Testis (tissue), 3 donors: ENCODE measurements around the gene FBN1. TPM values are rescaled to one million over a fixed set of nuclear protein-coding genes. Genes with fewer than 3 reads are reported as not detected.

Experiments used
- DNase-seq: peaks from one replicate; pipeline ENCODE4 v3.0.0-alpha.2; 2019
- H3K27ac ChIP-seq, 2 donors: fragments of 200-600 bp; sonication (generic); one replicate each; pipeline ENCODE4 v1.5.1; 2019
- H3K27me3 ChIP-seq: fragments of 200-600 bp; sonication (generic); one replicate; pipeline ENCODE4 v1.5.1; 2019
- H3K36me3 ChIP-seq: fragments of 200-600 bp; sonication (generic); one replicate; pipeline ENCODE4 v1.5.1; 2017; ENCODE audit warnings: low read depth; ENCODE audit errors: missing control alignments
- H3K4me1 ChIP-seq: fragments of 200-600 bp; sonication (generic); one replicate; pipeline ENCODE4 v1.5.1; 2019
- H3K4me3 ChIP-seq, 2 donors: fragments of 200-600 bp; sonication (generic); one replicate each; pipeline ENCODE4 v1.5.1; 2017 to 2019
- H3K9me3 ChIP-seq: fragments of 200-600 bp; sonication (generic); one replicate; pipeline ENCODE4 v1.5.1; 2017
- CTCF ChIP-seq, 3 experiments: fragments of 450-650 bp in 2 of 3; fragments of 200-600 bp in 1 of 3; sonication (generic) in 1 of 3; IDR thresholded peaks; one replicate each; pipeline ENCODE4 v1.5.1; 2016 to 2019; ENCODE audit warnings: antibody characterized with exemption in 3 of 3, mild to moderate bottlenecking in 2 of 3, moderate library complexity in 1 of 3
- POLR2A ChIP-seq: fragments of 450-650 bp; IDR thresholded peaks from one replicate; pipeline ENCODE4 v1.6.1; 2017; ENCODE audit warnings: antibody characterized with exemption, mild to moderate bottlenecking, moderate library complexity
- WGBS, 2 donors: methylation state at CpG; one replicate each; pipeline ENCODE4 v1.1.5; 2018; 5-methylcytosine and 5-hydroxymethylcytosine counted together
- intact Hi-C: fragments of 100-400 bp; cut with DNase I; formaldehyde crosslinking; loops from one replicate; pipeline ENCODE4 v1.15.1; 2023; ENCODE audit warnings: low total_unique reads
- polyA plus RNA-seq: library from polyadenylated mRNA; stranded (reverse); fragments of 350-450 nt; fragmentation: Illumina TruSeq; extraction: RNeasy Lipid Tissue Mini Kit (QIAGEN cat#74804); gene quantifications from one replicate; pipeline ENCODE4 v1.2.3, GENCODE V29; 2014; ENCODE audit warnings: low read depth, low replicate concordance; ENCODE audit not compliant: insufficient read depth
- total RNA-seq, 2 donors: library from RNA; depleted of rRNA; stranded (reverse); fragments of >200 nt; gene quantifications; one replicate each; pipeline ENCODE4 v1.2.3, GENCODE V29; 2016

FBN1 gene
- total and polyA plus RNA-seq, 3 donors from 2014 or later, result 48.5 to 77.1 (median 68.7) TPM

GRCh38 chr15:48580736-48581135 lies 64.8 kb downstream of the FBN1 start:
- no peaks in the 10 kb centered on the region for H3K27me3 ChIP-seq
- intact Hi-C loops, result no loop called here
- TF ChIP-seq POLR2A (no peak), CTCF (IDR thresholded peaks at IDR 0.05) (no peak)
- H3K9me3 ChIP-seq, result no peaks in the 10 kb centered on the region
- WGBS, 2 donors, result 58 to 80% methylated on average over 2 of the region's 2 CpGs
- no peak for DNase-seq
- peak overlapping the region in 1 of 2 donors; percentile 0 for H3K27ac ChIP-seq
- H3K36me3 ChIP-seq, result no peaks in the 10 kb centered on the region
- H3K4me1 ChIP-seq, result no peaks in the 10 kb centered on the region
- no peak overlapping the region for H3K4me3 ChIP-seq

- intact Hi-C loops, result no loop called here
- no peak for DNase-seq
- WGBS, 2 donors, result 56 to 67% methylated on average over 8 of the region's 8 CpGs
- Histone ChIP-seq H3K27me3 (no peaks in the 10 kb centered on the region), H3K36me3 (no peaks in the 10 kb centered on the region), H3K27ac (peak overlapping the region in 1 of 2 donors; percentile 17), H3K4me1 (no peaks in the 10 kb centered on the region), H3K9me3 (no peaks in the 10 kb centered on the region), H3K4me3 (no peak overlapping the region)
- TF ChIP-seq CTCF (IDR thresholded peaks at IDR 0.05), result no peak
- TF ChIP-seq POLR2A, result no peak
Observed at GRCh38 chr15:48579945-48580671, 65.4 kb downstream of the FBN1 start.

GRCh38 chr15:48578965-48579364 lies 66.5 kb downstream of the FBN1 start:
- H3K27ac ChIP-seq, result no peak overlapping the region
- 78 to 81% methylated on average over 2 of the region's 2 CpGs for WGBS, 2 donors

GRCh38 chr15:48577469-48577868 lies 68.0 kb downstream of the FBN1 start:
- intact Hi-C loops, result no loop called here
- Histone ChIP-seq H3K27ac (peak overlapping the region in 1 of 2 donors; percentile 50), H3K27me3 (no peaks in the 10 kb centered on the region), H3K4me3 (no peak overlapping the region), H3K4me1 (no peaks in the 10 kb centered on the region), H3K9me3 (no peaks in the 10 kb centered on the region), H3K36me3 (no peaks in the 10 kb centered on the region)
- WGBS, 2 donors, result 63 to 71% methylated on average over 7 of the region's 7 CpGs
- TF ChIP-seq POLR2A (no peak), CTCF (IDR thresholded peaks at IDR 0.05) (no peak)
- DNase-seq, result no peak

More at GRCh38 chr15:48578965-48579364, 66.5 kb downstream of the FBN1 start:
- H3K4me3 ChIP-seq, result no peak overlapping the region
- no peaks in the 10 kb centered on the region for H3K27me3 ChIP-seq
- no peaks in the 10 kb centered on the region for H3K9me3 ChIP-seq
- H3K36me3 ChIP-seq, result no peaks in the 10 kb centered on the region
- TF ChIP-seq CTCF (IDR thresholded peaks at IDR 0.05) (no peak), POLR2A (no peak)
- intact Hi-C loops, result no loop called here
- H3K4me1 ChIP-seq, result no peaks in the 10 kb centered on the region
- DNase-seq, result no peak

GRCh38 chr15:48574187-48574586 lies 71.3 kb downstream of the FBN1 start:
- TF ChIP-seq CTCF (IDR thresholded peaks at IDR 0.05) (no peak), POLR2A (no peak)
- no peak for DNase-seq
- Histone ChIP-seq H3K9me3 (no peaks in the 10 kb centered on the region), H3K4me1 (no peaks in the 10 kb centered on the region), H3K36me3 (no peaks in the 10 kb centered on the region), H3K4me3 (no peak overlapping the region), H3K27ac (no peak overlapping the region), H3K27me3 (no peaks in the 10 kb centered on the region)
- intact Hi-C loops, result no loop called here
